ENCODE data around the gene SERGEF. TPM values are rescaled to one million over a fixed set of nuclear protein-coding genes. Genes with fewer than 3 reads are reported as not detected.

Gene SERGEF
- total RNA-seq, 1 experiment from 2014 or later: 26.1 TPM

- H3K4me3 Mint-ChIP-seq (ENCODE audit: unreplicated experiment): no peak overlapping the region
- BruUV-seq (replicated peaks): no TSS peak
- H3K27me3 Mint-ChIP-seq (ENCODE audit: insufficient read depth, unreplicated experiment): no peaks in the 10 kb centered on the region
Observed at GRCh38 chr11:17782145-17782544, 230.7 kb downstream of the SERGEF start.

GRCh38 chr11:17781626-17782025 is 231.2 kb downstream of the SERGEF start:
- Mint-ChIP-seq H3K36me3 (ENCODE audit: insufficient read depth, unreplicated experiment) (no peaks in the 10 kb centered on the region), H3K27ac (ENCODE audit: low read depth, unreplicated experiment) (no peak overlapping the region), H3K4me1 (ENCODE audit: insufficient read depth, unreplicated experiment) (no peaks in the 10 kb centered on the region), H3K27me3 (ENCODE audit: insufficient read depth, unreplicated experiment) (no peaks in the 10 kb centered on the region), H3K4me3 (ENCODE audit: unreplicated experiment) (no peak overlapping the region), H3K9me3 (ENCODE audit: unreplicated experiment) (no peaks in the 10 kb centered on the region)
- ChIA-PET POLR2A (interaction anchor here (0.5 to 0.6 kb wide), 2 partner anchors 126 to 130 kb away, joined by 3 read pairs; no protein-coding TSS in a partner anchor), CTCF (interaction anchor here (0.7 to 1.4 kb wide), 4 partner anchors 11 to 192 kb away, joined by 3 to 6 read pairs (median 5); no protein-coding TSS in a partner anchor)
- DNase-seq (ENCODE audit: unreplicated experiment): no peak
- intact Hi-C loops (cut with micrococcal nuclease): no loop called here
- no peak for TF ChIP-seq CTCF (IDR thresholded peaks at IDR 0.05; ENCODE audit: unreplicated experiment)
- BruUV-seq (replicated peaks): no TSS peak

More at GRCh38 chr11:17782145-17782544, 230.7 kb downstream of the SERGEF start:
- TF ChIP-seq CTCF (IDR thresholded peaks at IDR 0.05; ENCODE audit: unreplicated experiment): no peak
- Mint-ChIP-seq H3K36me3 (ENCODE audit: insufficient read depth, unreplicated experiment) (no peaks in the 10 kb centered on the region), H3K4me1 (ENCODE audit: insufficient read depth, unreplicated experiment) (peaks cover 4% of the 10 kb centered on the region), H3K9me3 (ENCODE audit: unreplicated experiment) (no peaks in the 10 kb centered on the region), H3K27ac (ENCODE audit: low read depth, unreplicated experiment) (no peak overlapping the region)
- POLR2A ChIA-PET: interaction anchor here (0.5 to 0.6 kb wide), 2 partner anchors 126 to 129 kb away, joined by 3 read pairs; no protein-coding TSS in a partner anchor
- CTCF ChIA-PET: interaction anchor here (1.4 kb wide), 2 partner anchors 11 to 51 kb away, joined by 4 to 6 read pairs; no protein-coding TSS in a partner anchor
- no peak for DNase-seq (ENCODE audit: unreplicated experiment)
- intact Hi-C loops (cut with micrococcal nuclease): no loop called here

- no peak overlapping the region for H3K4me3 Mint-ChIP-seq (ENCODE audit: unreplicated experiment)
- H3K4me1 Mint-ChIP-seq (ENCODE audit: insufficient read depth, unreplicated experiment): no peaks in the 10 kb centered on the region
- H3K27ac Mint-ChIP-seq (ENCODE audit: low read depth, unreplicated experiment): no peak overlapping the region
Observed at GRCh38 chr11:17781221-17781620, 231.6 kb downstream of the SERGEF start.

GRCh38 chr11:17780668-17781067 is 232.2 kb downstream of the SERGEF start:
- Mint-ChIP-seq H3K27ac (ENCODE audit: low read depth, unreplicated experiment) (no peak overlapping the region), H3K4me1 (ENCODE audit: insufficient read depth, unreplicated experiment) (no peaks in the 10 kb centered on the region), H3K27me3 (ENCODE audit: insufficient read depth, unreplicated experiment) (peaks cover 9% of the 10 kb centered on the region), H3K9me3 (ENCODE audit: unreplicated experiment) (no peaks in the 10 kb centered on the region), H3K36me3 (ENCODE audit: insufficient read depth, unreplicated experiment) (no peaks in the 10 kb centered on the region), H3K4me3 (ENCODE audit: unreplicated experiment) (no peak overlapping the region)
- ChIA-PET CTCF (interaction anchor here (1.4 to 1.6 kb wide), 3 partner anchors 50 to 193 kb away, joined by 3 to 6 read pairs (median 6); no protein-coding TSS in a partner anchor), POLR2A (no interaction called here)
- intact Hi-C loops (cut with micrococcal nuclease): no loop called here
- TF ChIP-seq CTCF (IDR thresholded peaks at IDR 0.05; ENCODE audit: unreplicated experiment): no peak
- DNase-seq (ENCODE audit: unreplicated experiment): no peak
- BruUV-seq (replicated peaks): no TSS peak

More at GRCh38 chr11:17781221-17781620, 231.6 kb downstream of the SERGEF start:
- no TSS peak for BruUV-seq (replicated peaks)
- no peak for TF ChIP-seq CTCF (IDR thresholded peaks at IDR 0.05; ENCODE audit: unreplicated experiment)
- Mint-ChIP-seq H3K9me3 (ENCODE audit: unreplicated experiment) (no peaks in the 10 kb centered on the region), H3K27me3 (ENCODE audit: insufficient read depth, unreplicated experiment) (peaks cover 4% of the 10 kb centered on the region), H3K36me3 (ENCODE audit: insufficient read depth, unreplicated experiment) (no peaks in the 10 kb centered on the region)
- intact Hi-C loops (cut with micrococcal nuclease): no loop called here
- POLR2A ChIA-PET: no interaction called here
- DNase-seq (ENCODE audit: unreplicated experiment): no peak
- CTCF ChIA-PET: interaction anchor here (0.7 to 1.6 kb wide), 4 partner anchors 50 to 192 kb away, joined by 3 to 6 read pairs (median 4); no protein-coding TSS in a partner anchor
